ENCODE data around the gene SLC25A19.
A peak's percentile ranks its signal among the peaks of the same experiment; 100 is the strongest.

DNA sequence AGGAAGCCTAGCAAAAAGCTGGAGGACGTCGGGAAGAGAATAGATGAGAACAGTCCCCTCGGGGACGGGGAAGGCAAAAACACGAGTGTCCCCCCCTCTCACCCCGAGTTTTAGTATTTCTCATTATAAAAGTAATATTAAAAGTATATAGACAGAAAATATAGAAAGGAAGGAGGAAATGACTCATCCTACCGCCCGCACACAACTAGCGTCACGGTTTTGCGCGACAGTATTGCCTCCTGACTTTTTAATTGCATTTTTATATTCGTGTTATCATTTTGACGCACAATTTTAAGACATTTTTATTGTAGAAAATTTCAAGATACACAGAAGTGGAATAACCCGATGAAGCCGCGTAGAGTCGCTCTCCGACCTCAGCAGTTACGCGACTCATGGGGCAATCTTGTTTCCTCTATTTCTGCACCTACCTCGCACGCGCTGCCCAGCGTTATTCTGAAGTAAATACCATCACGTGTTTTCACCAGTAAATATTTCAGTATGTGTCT is 652 bp upstream of the SLC25A19 start:
- TF ChIP-seq, protein P1, sequence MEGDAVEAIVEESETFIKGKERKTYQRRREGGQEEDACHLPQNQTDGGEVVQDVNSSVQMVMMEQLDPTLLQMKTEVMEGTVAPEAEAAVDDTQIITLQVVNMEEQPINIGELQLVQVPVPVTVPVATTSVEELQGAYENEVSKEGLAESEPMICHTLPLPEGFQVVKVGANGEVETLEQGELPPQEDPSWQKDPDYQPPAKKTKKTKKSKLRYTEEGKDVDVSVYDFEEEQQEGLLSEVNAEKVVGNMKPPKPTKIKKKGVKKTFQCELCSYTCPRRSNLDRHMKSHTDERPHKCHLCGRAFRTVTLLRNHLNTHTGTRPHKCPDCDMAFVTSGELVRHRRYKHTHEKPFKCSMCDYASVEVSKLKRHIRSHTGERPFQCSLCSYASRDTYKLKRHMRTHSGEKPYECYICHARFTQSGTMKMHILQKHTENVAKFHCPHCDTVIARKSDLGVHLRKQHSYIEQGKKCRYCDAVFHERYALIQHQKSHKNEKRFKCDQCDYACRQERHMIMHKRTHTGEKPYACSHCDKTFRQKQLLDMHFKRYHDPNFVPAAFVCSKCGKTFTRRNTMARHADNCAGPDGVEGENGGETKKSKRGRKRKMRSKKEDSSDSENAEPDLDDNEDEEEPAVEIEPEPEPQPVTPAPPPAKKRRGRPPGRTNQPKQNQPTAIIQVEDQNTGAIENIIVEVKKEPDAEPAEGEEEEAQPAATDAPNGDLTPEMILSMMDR (IDR thresholded peaks at IDR 0.05; ENCODE audit: low read length), result peak; percentile 51
- no peak for TF ChIP-seq EZH2 (IDR thresholded peaks at IDR 0.05; ENCODE audit: borderline replicate concordance, low read length)

Measured in OCI-LY1 (cell line).